GM18861 (cell line): Measurements from ENCODE around the gene ROCK2.
"Not testable (repeated sequence)": the region's sequence is repeated elsewhere in the genome, so short reads cannot be mapped to it uniquely, and the experiment has no call there.

ENCODE experiments used
- ATAC-seq: cut with Tn5 transposase; IDR thresholded peaks from one replicate; pipeline ENCODE4 v1.9.1; 2021; ENCODE audit not compliant: unreplicated experiment

Gene ROCK2

DNA sequence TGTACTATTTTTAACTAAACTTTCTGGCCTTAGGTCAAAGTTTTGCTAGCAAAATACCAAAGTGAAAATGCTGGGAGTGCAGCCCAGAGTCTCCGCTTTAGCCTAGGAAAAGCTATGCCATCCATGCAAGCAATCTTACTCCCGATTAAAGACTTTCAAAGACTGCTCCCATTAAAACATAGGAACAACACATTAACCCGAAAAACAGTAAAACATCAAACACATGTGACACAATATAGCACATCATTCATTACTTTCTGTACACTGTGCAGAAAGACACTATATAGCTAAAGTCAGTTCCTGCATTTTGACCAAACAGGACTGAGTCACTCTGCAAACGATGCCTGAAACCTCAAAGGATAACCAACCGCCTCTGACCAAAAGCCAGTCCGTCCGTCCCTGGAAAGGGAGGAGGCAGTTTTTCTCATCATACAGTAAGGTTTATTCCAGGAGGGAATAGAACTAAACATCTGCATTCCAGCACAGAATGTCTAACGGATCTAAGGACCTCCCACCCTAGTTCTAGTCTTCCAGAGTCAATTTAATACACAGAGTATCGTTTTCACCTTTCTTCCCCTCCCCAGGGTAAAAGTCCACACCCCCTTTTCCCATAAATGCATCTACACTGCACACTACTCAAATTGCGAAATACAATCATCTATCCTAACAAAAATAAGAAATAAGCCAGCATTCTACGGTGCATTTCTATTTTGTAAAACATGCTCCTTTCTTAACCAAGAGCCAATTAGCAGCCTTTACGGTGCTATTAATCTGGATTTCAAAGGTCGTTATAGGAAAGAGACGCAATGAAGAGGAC lies 1.7 kb downstream of the ROCK2 start:
- ATAC-seq: no peak

DNA sequence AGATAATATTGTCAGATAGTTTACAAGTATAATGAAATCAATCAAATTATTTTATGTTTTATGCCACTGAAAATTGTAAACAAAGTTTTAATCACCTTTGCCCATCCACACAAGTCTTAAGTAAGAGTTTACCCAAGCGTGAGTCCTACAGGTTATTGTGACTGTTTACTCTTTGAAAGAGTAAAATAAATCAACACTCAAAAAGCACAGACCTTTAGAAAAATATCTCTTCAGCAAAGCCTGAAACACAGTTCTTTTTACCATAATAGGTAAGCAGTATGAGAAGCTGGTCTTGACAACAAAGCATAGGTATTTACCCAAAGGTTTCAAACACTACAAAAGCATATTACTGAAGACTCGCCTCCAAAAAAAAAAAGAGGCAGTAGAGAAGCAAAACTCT lies 3.7 kb downstream of the ROCK2 start:
- no peak for ATAC-seq

DNA sequence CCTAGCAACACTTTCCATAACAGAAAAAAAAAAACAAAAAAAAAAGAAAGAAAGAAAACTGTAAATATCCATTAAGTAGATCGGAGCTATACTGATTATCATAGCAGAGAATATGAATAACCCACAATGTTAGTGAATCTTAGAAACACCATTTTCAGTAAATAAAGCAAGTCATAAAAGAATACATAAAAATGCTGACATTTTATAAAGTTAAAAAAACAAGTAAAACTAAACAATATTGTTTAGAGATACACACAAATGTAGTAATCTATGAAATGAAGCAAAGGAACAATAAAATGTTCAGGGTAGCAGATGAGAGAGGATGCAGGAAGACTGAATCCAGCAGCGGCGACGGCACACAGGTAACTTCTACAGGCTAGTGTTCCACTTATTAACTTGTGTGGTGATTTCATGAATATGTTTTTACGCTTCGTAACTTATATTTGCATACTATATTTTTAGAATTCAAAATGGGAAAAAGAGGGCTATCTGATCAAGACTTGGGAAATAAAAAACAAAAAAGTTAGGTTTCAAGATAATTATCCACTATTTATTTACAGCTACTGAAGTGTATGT lies 4.8 kb downstream of the ROCK2 start:
- no peak for ATAC-seq

DNA sequence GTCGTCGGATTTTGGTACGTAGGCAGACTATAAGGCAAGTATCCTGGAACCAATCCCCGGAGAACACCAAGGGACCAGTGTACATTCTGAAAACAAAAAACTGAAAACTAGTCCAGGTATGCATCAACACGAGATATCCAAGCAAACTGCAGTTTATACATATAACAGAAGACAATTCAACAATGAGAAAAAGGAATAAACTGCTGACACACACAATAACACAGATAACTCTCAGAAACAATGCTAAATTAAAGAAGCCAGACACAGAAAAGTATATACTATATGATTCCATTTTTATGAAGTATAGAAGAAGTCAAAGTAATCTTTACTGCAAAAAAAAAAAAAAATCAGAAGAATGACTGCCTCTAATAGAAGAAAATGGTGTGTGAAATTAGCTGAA lies 5.9 kb downstream of the ROCK2 start:
- ATAC-seq: no peak

DNA sequence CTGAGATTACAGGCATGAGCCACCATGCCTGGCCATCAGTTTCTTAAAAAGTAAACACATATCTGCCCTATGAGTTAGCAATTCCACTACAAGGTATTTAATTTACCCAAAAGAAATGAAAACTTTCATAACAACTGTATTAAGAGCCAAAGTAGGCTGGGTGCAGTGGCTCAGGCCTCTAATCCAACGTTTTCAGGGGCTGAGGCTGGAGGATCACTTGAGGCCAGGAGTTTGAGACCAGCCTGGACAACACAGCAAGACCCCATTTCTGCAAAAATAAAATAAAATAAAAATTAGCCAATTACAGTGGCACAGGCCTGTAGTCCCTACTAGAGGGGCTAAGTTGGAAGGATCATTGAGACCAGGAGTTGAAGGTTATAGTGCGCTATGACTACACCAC lies 6.5 kb downstream of the ROCK2 start:
- ATAC-seq: no peak

DNA sequence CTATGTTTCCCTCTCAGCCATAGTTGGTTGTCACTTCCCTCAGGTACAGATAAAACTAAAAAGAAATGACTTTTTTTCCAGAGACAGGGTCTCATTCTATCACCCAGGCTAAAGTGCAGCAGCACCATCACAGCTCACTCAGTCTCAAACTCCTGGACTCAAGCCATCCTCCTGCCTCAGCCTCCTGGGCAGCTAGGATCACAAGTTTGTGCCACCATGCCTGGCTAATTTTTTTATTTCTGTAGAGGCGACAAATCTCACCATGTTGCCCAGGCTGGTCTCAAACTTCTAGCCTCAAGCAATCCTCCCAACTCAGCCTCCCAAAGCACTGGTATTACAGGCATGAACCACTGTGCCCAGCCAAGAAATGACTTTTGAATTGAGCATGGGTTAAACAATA lies 8.2 kb downstream of the ROCK2 start:
- ATAC-seq: no peak

DNA sequence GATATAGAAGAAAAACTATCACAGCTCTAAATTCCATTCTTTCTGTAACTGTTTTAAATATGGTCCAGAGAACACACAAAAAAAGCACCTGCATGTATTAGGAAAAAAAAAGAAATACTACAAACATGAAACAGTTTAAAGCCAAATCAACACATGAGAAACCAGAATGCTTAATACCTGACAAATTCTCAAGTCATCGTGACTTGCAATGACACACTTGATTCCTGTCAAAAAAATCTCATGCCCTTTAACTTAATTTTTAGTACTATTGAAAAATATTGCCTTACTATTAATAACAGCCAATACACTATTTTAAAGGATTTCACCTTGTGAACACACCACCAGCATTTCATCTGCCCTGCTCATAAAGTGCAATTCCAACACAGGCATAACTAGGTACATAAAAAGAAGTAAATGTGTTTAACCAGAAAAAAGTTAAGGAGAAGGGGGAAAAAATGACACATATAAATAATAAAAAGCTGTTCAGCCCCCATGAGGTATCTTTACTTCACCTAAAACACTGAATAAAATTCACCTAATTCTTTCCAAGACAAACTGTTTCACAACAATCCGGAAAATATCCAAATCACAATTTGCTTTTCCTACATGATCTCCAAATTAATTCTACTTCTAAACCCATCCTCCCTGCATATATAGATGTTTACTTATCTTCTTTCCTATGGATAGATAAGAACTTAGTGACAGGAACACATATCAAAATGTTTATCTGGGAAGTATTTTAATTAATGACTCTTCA lies 10.8 kb downstream of the ROCK2 start:
- no peak for ATAC-seq

DNA sequence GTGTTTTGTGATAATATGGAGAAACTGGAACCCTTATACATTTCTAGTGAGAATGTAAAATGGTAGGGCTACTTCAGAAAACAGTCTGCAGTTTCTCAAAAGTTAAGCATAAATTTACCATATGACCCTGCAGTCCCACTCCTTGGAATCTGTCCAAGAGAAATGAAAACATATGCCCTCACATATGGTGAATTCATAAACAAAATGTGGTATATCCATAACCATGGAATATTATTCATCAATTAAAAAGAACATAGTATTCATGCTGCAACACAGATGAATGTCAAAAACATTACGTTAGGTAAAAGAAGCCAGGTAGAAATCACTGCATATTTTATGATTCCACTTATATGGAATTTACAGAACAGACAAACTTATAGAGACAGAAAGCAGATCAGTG lies 11.8 kb downstream of the ROCK2 start:
- ATAC-seq: no peak

DNA sequence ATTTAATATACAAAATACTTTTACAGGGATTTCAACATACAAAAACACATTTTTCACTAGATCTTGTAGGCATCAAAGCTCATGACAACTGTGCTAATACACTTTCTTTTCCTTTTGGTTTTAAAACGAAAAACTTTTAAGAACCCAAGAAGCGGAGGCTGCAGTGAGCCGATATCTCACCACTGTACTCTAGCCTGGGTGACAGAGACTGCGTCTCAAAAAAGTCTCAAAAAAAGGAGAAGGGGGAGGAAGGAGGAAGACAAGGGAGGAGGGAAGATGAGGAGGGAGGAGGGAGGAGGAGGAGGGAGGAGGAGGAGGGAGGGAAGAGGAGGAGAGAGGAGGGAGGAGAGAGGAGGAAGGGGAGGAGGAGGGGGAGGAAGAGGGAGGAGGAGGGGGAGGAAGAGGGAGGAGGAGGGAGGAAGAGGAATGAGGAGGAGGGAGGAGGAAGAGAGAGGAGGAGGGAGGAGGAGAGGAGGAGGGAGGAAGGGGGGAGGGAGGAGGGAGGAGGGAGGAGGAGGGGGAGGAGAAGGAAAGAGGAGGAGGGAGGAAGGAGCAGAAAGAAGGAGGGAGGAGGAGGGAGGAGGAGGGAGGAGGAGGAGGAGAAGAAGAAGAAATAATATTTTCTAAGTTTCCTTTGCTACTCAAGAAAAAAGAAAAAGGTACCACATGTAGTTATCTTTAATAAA lies 13.8 kb downstream of the ROCK2 start:
- no peak for ATAC-seq

DNA sequence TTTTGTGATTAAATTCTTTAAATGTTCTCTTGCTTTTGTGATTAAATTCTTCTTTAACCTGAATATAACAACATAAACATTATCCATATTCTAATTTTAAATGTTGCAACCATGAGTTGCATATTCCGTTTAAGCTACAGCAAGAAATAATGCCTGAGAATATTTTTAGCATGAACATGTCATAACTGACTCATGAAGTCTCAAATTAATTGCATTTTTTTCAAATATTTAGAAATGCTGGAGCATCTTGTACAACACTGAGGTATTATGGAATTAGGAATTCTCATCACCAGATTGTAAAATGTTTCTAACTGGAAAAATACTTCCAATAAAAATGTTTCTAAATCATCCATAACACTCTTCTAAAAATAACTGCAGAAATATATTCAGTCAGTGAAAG lies 14.7 kb downstream of the ROCK2 start:
- no peak for ATAC-seq

DNA sequence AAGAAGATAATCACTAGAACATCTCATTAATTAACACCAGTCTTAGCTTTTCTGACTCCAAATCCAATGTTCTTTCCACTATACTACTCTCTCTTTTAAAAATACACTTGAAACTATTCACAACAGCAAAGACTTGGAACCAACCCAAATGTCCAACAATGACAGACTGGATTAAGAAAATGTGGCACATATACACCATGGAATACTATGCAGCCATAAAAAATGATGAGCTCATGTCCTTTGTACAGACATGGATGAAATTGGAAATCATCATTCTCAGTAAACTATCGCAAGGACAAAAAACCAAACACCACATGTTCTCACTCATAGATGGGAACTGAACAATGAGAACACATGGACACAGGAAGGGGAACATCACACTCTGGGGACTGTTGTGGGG lies 15.9 kb downstream of the ROCK2 start:
- ATAC-seq: not testable (repeated sequence)

DNA sequence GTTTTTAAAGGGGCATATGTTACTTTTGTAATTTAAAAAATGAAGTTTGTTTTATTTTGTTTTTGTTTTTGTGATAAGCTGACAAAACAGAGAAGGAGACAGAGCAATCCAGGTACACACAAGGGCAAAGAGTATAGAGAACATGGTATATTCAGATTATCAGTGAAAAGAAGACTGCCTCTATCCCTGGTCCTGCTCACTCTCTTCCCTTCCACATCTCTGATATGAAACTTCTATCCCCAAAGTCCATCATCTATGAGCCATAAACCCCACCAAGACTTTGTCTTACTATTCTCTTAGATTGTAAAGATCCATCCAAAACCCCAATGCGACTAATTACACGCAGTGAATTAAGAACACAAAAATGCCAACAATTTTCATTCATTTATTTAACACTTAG lies 16.6 kb downstream of the ROCK2 start:
- ATAC-seq: no peak

DNA sequence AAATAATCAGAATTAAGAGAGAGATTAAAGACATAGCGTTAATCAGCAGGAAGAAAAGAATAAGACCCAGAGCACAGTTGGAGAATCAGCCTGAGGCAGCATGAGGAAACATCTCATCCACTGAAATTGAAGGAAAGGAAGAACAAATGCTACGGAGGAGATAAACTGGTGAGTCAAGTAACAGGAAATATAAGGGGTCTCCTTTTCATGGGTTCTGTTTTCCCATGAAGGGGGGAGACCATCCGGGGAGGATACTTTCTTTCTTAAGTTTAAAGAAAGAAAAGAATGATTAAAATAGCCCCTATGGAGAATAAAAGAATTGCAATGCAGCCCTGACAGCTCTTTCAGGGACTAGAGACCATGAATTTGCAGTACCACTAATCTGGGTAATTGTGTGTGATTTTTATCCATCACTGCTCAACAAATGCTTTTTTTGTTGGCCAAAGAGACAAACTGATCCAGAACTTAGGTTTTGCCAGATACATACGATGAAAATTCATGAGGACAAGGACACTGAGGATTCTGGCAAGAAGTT lies 17.7 kb downstream of the ROCK2 start:
- no peak for ATAC-seq

DNA sequence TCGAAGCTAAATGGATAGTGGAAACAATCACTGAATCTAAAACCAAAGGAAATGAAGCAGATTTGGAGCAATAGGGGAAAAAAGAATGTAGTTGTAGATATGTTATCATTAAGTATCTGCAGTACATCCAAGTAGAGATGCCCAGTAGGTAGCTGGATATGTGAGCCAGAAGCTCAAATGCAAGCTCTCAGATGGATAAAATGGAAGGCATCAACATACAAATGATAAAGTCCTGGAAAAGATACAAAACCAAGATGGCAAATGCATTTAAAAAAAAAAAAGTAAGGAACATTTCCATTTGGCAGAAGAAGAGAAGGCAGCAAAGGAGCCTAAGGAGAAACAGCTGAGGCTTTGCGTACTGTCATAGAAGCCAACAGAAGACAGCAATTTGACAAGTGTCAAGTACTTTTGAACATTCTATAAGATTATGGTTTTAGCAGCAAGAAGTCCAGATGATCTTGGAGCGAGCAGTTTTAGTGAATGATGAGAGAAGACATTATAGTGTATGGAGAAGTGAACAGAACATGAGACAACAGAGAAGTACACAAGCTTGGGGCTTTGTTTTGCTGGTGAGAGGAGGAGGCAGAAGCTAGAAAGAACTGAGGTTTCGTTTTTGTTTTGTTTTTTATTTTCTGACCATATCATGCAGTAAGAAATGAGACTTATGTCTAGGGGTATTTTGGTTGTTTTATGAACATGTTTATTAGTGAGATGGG lies 18.3 kb downstream of the ROCK2 start:
- ATAC-seq: no peak

DNA sequence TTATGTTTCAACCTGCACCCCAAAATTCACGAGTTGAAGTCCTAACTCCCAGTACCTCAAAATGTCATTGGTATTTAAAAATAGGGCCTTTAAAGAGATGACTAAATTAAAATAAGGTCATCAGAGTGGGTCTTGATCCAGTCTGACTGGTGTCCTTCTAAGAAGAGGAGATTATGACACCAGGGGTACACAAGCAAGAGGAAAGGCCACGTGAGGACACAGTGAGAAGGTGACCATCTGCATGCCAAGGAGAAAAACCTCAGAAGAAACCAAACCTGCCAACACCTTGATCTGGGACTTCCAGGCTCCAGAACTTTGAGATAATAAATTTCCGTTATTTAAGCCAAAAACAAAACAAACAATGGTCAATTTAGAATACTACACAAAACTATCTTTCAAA lies 22.6 kb downstream of the ROCK2 start:
- ATAC-seq: no peak

DNA sequence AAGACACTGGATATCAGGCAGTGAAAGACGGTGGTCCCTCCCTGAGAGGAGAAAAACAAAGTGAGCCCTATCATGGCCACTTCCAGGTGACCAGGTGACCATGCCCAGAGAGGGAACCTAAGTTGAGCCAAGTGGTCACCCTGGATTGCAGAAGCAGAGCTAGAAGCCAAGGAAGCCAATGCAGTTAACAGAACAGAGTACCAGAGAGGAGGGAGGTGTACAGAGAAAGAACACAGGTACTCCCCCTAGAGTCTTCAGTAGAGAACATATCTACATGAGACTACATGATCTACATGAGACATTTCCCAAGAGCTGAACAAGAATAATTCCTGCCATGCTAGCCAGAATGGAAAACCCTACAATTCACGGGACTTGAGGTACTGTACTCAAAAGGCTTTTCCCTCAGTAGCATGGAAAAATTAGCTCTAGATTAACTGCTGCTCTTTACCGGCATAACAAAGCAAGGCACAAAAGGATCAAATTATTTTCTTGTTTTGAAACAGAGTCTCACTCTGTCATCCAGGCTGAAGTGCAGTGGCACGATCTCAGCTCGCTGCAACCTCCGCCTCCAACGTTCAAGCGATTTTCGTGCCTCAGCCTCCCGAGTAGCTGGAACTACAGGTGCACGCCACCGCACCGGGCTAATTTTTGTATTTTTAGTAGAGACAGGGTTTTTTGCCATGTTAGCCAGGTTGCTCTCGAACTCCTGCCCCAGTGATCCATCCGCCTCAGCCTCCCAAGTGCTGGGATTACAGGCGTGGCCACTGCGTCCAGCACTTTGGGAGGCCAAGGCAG lies 23.5 kb downstream of the ROCK2 start:
- no peak for ATAC-seq

DNA sequence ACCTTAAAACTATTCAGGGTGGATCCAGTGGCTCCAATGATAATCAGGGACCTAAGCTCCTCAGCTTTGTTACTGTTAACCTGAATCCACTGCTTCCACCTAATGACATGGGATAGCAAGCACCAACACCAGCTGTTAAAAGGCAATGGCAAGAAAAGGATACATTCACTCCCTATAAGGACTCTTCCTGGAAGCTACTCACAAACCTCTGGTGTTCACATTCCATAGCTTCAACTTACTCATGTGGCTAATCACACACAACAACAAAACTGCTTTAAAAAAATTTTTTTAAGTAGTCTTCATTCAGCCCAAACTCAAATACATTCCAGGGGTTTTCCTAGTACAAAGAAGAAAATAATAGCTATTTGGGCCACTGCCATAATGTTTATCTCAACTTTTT lies 24.5 kb downstream of the ROCK2 start:
- ATAC-seq: no peak

DNA sequence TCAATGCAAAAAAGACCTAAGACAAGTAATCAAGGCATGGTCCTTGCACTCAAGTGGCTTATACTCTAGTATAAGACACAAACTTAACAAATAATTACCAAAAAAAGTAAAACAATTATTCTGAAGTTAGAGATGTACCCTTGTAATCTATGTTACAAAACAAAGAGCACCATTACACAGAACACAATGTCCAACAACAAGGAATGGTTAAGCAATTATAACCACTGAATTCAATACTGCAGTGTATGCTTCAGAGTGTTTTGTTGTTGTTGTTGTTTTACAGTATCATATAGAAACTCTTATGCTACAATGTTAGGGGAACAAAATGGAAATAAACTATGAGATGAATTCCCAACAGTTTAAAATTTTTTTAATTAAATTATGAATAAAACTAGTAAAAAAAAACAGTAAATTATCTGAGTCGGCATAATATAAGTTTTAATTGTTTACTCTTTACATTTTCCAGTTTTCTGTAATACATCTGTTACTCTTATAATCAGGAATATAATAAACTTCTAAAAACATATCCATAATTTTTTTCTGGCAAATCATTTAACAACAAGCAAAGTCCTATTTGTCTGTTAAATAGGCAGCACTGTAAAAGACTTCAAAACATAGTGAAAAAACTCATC lies 29.2 kb downstream of the ROCK2 start:
- ATAC-seq: no peak

DNA sequence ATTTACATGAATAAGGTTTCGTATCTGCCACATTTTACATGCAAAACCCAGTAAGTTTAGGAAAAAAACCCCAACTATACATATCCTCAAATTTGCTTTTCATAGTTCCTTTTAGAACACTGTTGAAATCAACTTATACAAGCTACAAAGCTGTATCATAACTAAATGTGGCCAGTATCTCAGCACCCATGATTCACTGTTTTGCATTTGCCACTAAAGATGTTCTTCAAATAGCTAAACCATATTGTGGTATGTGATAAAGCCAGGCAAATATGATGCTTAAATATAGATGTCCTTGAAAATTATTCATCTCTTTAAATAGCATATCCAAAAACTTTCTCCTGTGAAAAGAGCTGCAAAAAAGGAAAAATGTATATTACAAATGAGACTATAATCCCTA lies 29.9 kb downstream of the ROCK2 start:
- no peak for ATAC-seq
